Spleen (tissue), 11 donors: ENCODE results near the gene SLITRK5. TPM values are rescaled to one million over a fixed set of nuclear protein-coding genes. Genes with fewer than 3 reads are reported as not detected.

Source experiments
- DNase-seq: peaks from one replicate; pipeline ENCODE4 v3.0.0-alpha.2; 2020
- H3K27ac ChIP-seq, 8 donors: fragments of 200-600 bp; sonication (generic) in 7 of 8; 1 replicate in 4 of 8; 2 replicates in 4 of 8; pipeline versions ENCODE4 v1.5.0 to v1.8.0; 2016 to 2021; ENCODE audit warnings: inconsistent platforms in 4 of 8, mild to moderate bottlenecking in 4 of 8, moderate library complexity in 1 of 8
- H3K27me3 ChIP-seq, 7 donors: fragments of 200-600 bp; sonication (generic) in 6 of 7; replicated peaks in 1 of 7; 1 replicate in 4 of 7; 2 replicates in 3 of 7; pipeline versions ENCODE4 v1.5.0 to v1.8.0; 2016 to 2021; ENCODE audit warnings: inconsistent platforms in 3 of 7, mild to moderate bottlenecking in 1 of 7
- H3K36me3 ChIP-seq, 6 donors: fragments of 200-600 bp; sonication (generic) in 5 of 6; 1 replicate in 4 of 6; 2 replicates in 2 of 6; pipeline versions ENCODE4 v1.5.0 to v1.8.0; 2016 to 2021; ENCODE audit warnings: inconsistent platforms in 2 of 6
- H3K4me1 ChIP-seq, 6 donors: fragments of 200-600 bp; sonication (generic) in 5 of 6; 1 replicate in 3 of 6; 2 replicates in 3 of 6; pipeline versions ENCODE4 v1.5.0 to v1.8.0; 2016 to 2021; ENCODE audit warnings: inconsistent platforms in 3 of 6
- H3K4me3 ChIP-seq, 8 donors: fragments of 200-600 bp; sonication (generic) in 7 of 8; 1 replicate in 4 of 8; 2 replicates in 4 of 8; pipeline versions ENCODE4 v1.5.0 to v1.8.0; 2016 to 2021; ENCODE audit warnings: inconsistent platforms in 4 of 8, mild to moderate bottlenecking in 4 of 8, moderate library complexity in 2 of 8
- H3K9me3 ChIP-seq, 8 donors: fragments of 200-600 bp; sonication (generic) in 7 of 8; 1 replicate in 4 of 8; 2 replicates in 4 of 8; pipeline versions ENCODE4 v1.5.0 to v1.8.0; 2016 to 2021; ENCODE audit warnings: inconsistent platforms in 4 of 8
- CTCF ChIP-seq, 11 experiments: fragments of 200-600 bp in 7 of 11; fragments of 450-650 bp in 4 of 11; sonication (generic) in 4 of 11; IDR thresholded peaks in 8 of 11; conservative IDR thresholded peaks in 3 of 11; 1 replicate in 7 of 11; 2 replicates in 4 of 11; pipeline versions ENCODE4 v1.4.0 to v1.8.0; 2016 to 2021; ENCODE audit warnings: antibody characterized with exemption in 11 of 11, inconsistent platforms in 4 of 11, mild to moderate bottlenecking in 1 of 11
- POLR2A ChIP-seq, 3 donors: fragments of 450-650 bp; IDR thresholded peaks; one replicate each; pipeline ENCODE4 v1.5.1; 2017; ENCODE audit warnings: antibody characterized with exemption in 3 of 3, mild to moderate bottlenecking in 1 of 3
- POLR2AphosphoS5 ChIP-seq, 3 donors: sonication (generic); formaldehyde crosslinking; IDR thresholded peaks; one replicate each; pipeline ENCODE4 v1.5.1; 2017; ENCODE audit warnings: antibody characterized with exemption in 3 of 3
- WGBS, 5 donors: extraction: QIAGEN DNeasy Blood & Tissue Kit in 3 of 5; methylation state at CpG; one replicate each; pipeline versions ENCODE4 v1.1.5 to v1.1.7; 2013 to 2018; 5-methylcytosine and 5-hydroxymethylcytosine counted together
- intact Hi-C: fragments of 100-400 bp; cut with DNase I; formaldehyde crosslinking; loops from one replicate; pipeline ENCODE4 v1.15.0; 2023; ENCODE audit warnings: low total_unique reads
- polyA plus RNA-seq, 3 donors: library from polyadenylated mRNA; stranded (reverse); fragments of 200-250 nt; gene quantifications; one replicate each; pipeline ENCODE4 v1.2.1, GENCODE V29; 2013
- total RNA-seq, 7 donors: library from RNA; depleted of rRNA in 3 of 7; stranded (reverse); fragments of >200 nt in 3 of 7; fragmentation: NEBNext Ultra II Directional in 4 of 7; extraction: Animal tissue kit (Norgen Biotek cat#: 25700) in 4 of 7; gene quantifications; one replicate each; pipeline versions ENCODE4 v1.1.0 to v1.2.1, GENCODE V29; 2016 to 2021
- donor health status: healthy with polysubstance abuse.
- donor health status: DM: no; HTN: no; CAD: no; lungs with moderate emphysema.
- donor health status: DM: no; HTN: no; CAD: no.
- donor health status: Bipolar disorder and iron deficiency.
- donor health status: healthy.
- donor health status: DM: no; HTN: no; CAD: no.
- donor health status: DM: yes; HTN: yes; CAD: no.

SLITRK5 gene
- total and polyA plus RNA-seq, 10 donors, result under 0.01 to 0.26 (median 0.05) TPM; not detected in 1

- Histone ChIP-seq H3K36me3 (no peaks in the 10 kb centered on the region), H3K27me3 (peaks cover 5 to 63% (median 52%) of the 10 kb centered on the region in 7 donors), H3K4me1 (peaks cover 7 to 38% (median 30%) of the 10 kb centered on the region in 6 donors), H3K4me3 (peak overlapping the region; percentile 6 to 70 (median 30)), H3K9me3 (peaks cover 0 to 9% (median 0%) of the 10 kb centered on the region in 8 donors), H3K27ac (no peak overlapping the region)
- 2 to 7% (median 3%) methylated on average over 51 to 60 of the region's 60 CpGs for whole genome bisulfite sequencing, 5 donors
- TF ChIP-seq POLR2A (IDR thresholded peaks at IDR 0.05) (no peak), POLR2AphosphoS5 (IDR thresholded peaks at IDR 0.05) (no peak), CTCF (IDR thresholded peaks at IDR 0.05 in 8 of 11, conservative IDR thresholded peaks at IDR 0.05 in 3 of 11) (no peak)
- peak; percentile 80 for DNase-seq
- intact Hi-C loops, result no loop called here
These were observed 6.6 kb downstream of the SLITRK5 start for GRCh38 chr13:87677496-87678371.

- peaks cover 7 to 31% (median 24%) of the 10 kb centered on the region in 6 donors for H3K4me1 ChIP-seq
- H3K9me3 ChIP-seq, result peaks cover 0 to 9% (median 0%) of the 10 kb centered on the region in 8 donors
- WGBS, 5 donors, result 6 to 13% (median 10%) methylated on average over 8 of the region's 8 CpGs
- intact Hi-C loops, result no loop called here
- no peak for DNase-seq
- H3K27me3 ChIP-seq, result peaks cover 3 to 56% (median 46%) of the 10 kb centered on the region in 7 donors
- no peak overlapping the region for H3K27ac ChIP-seq
- H3K4me3 ChIP-seq, result peak overlapping the region in 7 of 8 donors; percentile 11 to 70 (median 36)
- H3K36me3 ChIP-seq, result no peaks in the 10 kb centered on the region
- TF ChIP-seq CTCF (IDR thresholded peaks at IDR 0.05 in 8 of 11, conservative IDR thresholded peaks at IDR 0.05 in 3 of 11) (no peak), POLR2A (IDR thresholded peaks at IDR 0.05) (no peak), POLR2AphosphoS5 (IDR thresholded peaks at IDR 0.05) (no peak)
These were observed 7.2 kb downstream of the SLITRK5 start for GRCh38 chr13:87678372-87678752.

- Histone ChIP-seq H3K4me3 (no peak overlapping the region), H3K4me1 (peaks cover 7 to 22% (median 15%) of the 10 kb centered on the region in 6 donors), H3K36me3 (no peaks in the 10 kb centered on the region), H3K27me3 (peaks cover 3 to 37% (median 27%) of the 10 kb centered on the region in 7 donors), H3K9me3 (peaks cover 0 to 9% (median 0%) of the 10 kb centered on the region in 8 donors), H3K27ac (no peak overlapping the region)
- DNase-seq, result no peak
- no peak for TF ChIP-seq POLR2AphosphoS5 (IDR thresholded peaks at IDR 0.05)
- TF ChIP-seq POLR2A (IDR thresholded peaks at IDR 0.05), result no peak
- no peak for TF ChIP-seq CTCF (IDR thresholded peaks at IDR 0.05 in 8 of 11, conservative IDR thresholded peaks at IDR 0.05 in 3 of 11)
- 38 to 48% (median 46%) methylated on average over 1 of the region's 1 CpG for WGBS, 5 donors
- intact Hi-C loops, result no loop called here
These were observed 9.1 kb downstream of the SLITRK5 start for GRCh38 chr13:87680298-87680697.
